Hepatocyte (in vitro differentiated cells): ENCODE measurements around the gene DTNBP1.

ENCODE experiments used
- CTCF ChIP-seq: fragments of 200-600 bp; sonication (generic); IDR thresholded peaks from 2 replicates; pipeline ENCODE4 v1.5.1; 2016; ENCODE audit warnings: antibody characterized with exemption, mild to moderate bottlenecking; ENCODE audit not compliant: poor library complexity
- EZH2 ChIP-seq: fragments of 200-600 bp; sonication (generic); IDR thresholded peaks from 2 replicates; pipeline ENCODE4 v1.6.1; 2016; ENCODE audit warnings: antibody characterized with exemption, mild to moderate bottlenecking, borderline replicate concordance

GRCh38 chr6:15519681-15520080, 143.1 kb downstream of the DTNBP1 start:
- TF ChIP-seq EZH2 (no peak), CTCF (no peak)
